Measurements from ENCODE around the gene TLR4.

Gene TLR4

DNA sequence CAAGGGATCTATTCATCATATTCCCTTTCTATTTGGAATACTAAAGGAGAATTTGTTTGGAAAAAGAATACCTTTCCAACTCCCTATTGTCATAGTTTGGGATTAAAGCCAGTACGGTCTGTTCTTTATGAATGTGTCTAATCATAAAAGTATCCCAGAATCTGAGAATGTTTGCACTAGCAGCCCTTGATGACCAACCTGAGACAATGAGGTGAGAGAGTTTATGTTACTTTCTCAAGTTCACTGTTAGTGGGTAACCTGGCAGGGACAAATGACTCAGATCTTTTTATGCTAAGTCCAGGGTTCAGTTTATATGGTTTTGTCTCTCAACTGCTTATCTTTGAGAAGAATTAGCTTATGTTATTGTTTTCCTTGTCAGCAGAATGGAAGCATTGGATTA is 25.3 kb upstream of the TLR4 start:
- Histone ChIP-seq H3K18ac (ENCODE audit: low read length) (no peak overlapping the region), H4K91ac (ENCODE audit: low read depth, low read length, poor library complexity) (no peak overlapping the region), H2AK5ac (ENCODE audit: low read depth, low read length) (no peak overlapping the region), H3K4me1 (ENCODE audit: control insufficient read depth in 2 of 2, insufficient read depth in 1 of 2, low read depth in 1 of 2, low read length in 2 of 2) (no peaks in the 10 kb centered on the region), H3K4me3 (ENCODE audit: low read length in 2 of 2) (no peak overlapping the region), H3K9ac (ENCODE audit: low read depth, low read length, poor library complexity) (no peak overlapping the region), H3K27ac (replicated peaks; ENCODE audit: low read length) (no peak overlapping the region), H3K9me3 (replicated peaks in 1 of 2; ENCODE audit: control insufficient read depth in 2 of 2, insufficient read depth in 1 of 2, low read depth in 1 of 2, low read length in 2 of 2) (no peaks in the 10 kb centered on the region), H2BK5ac (ENCODE audit: low read length) (no peak overlapping the region), H2AFZ (ENCODE audit: low read length) (no peak overlapping the region), H3K36me3 (replicated peaks in 1 of 2; ENCODE audit: control insufficient read depth in 2 of 2, insufficient read depth in 2 of 2, low read length in 2 of 2) (no peaks in the 10 kb centered on the region), H3K27me3 (ENCODE audit: control insufficient read depth in 3 of 3, insufficient read depth in 3 of 3, low read depth in 1 of 3, low read length in 3 of 3) (no peaks in the 10 kb centered on the region), H4K8ac (ENCODE audit: low read depth, low read length) (no peak overlapping the region), H2BK12ac (ENCODE audit: low read length) (no peak overlapping the region), H3K23ac (ENCODE audit: low read depth, low read length, poor library complexity) (no peak overlapping the region), H2BK15ac (ENCODE audit: low read length) (no peak overlapping the region), H3K4me2 (ENCODE audit: insufficient read depth, low read length, poor library complexity, severe bottlenecking) (no peak overlapping the region), H3K4ac (ENCODE audit: low read length) (no peak overlapping the region), H3K79me1 (ENCODE audit: low read depth, low read length) (no peaks in the 10 kb centered on the region), H3K14ac (ENCODE audit: low read length) (no peak overlapping the region), H2BK120ac (ENCODE audit: low read depth, low read length) (no peak overlapping the region)
- no CpG with 5 or more reads among the region's 1 CpG for WGBS, 2 donors (ENCODE audit: extremely low coverage in 2 of 2, insufficient read length in 2 of 2, insufficient replicate concordance in 1 of 2)
- no peak for DNase-seq (ENCODE audit: low spot score)

DNA sequence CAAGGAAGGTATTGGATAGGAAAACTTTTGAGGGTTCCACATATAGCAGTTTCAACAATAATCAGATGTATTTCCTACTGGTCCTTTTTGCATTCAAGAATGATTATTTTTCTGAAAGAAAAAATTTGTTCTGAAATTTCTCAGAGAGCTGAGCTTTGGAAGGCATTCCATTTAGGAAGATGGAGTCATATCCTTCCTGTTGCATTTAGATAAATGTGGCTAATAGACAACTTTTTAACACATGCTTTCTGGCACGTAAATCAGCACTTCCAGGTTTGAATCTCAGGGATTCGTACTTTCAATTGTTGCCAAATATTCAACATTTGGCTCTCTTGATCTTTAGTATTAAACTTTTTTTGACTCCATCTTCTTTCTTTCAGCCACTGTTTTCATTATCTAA is 24.8 kb upstream of the TLR4 start:
- no peaks in the 10 kb centered on the region for H3K9me3 ChIP-seq (replicated peaks in 1 of 2; ENCODE audit: control insufficient read depth in 2 of 2, insufficient read depth in 1 of 2, low read depth in 1 of 2, low read length in 2 of 2)
- no peak overlapping the region for H2AFZ ChIP-seq (ENCODE audit: low read length)
- no peak overlapping the region for H2BK12ac ChIP-seq (ENCODE audit: low read length)
- no peak overlapping the region for H3K9ac ChIP-seq (ENCODE audit: low read depth, low read length, poor library complexity)
- no peak overlapping the region for H2BK120ac ChIP-seq (ENCODE audit: low read depth, low read length)
- H3K36me3 ChIP-seq (replicated peaks in 1 of 2; ENCODE audit: control insufficient read depth in 2 of 2, insufficient read depth in 2 of 2, low read length in 2 of 2) = no peaks in the 10 kb centered on the region
- no peak overlapping the region for H3K4me2 ChIP-seq (ENCODE audit: insufficient read depth, low read length, poor library complexity, severe bottlenecking)
- WGBS, 2 donors (ENCODE audit: extremely low coverage in 2 of 2, insufficient read length in 2 of 2, insufficient replicate concordance in 1 of 2) = no CpG with 5 or more reads among the region's 2 CpGs
- H3K27ac ChIP-seq (replicated peaks; ENCODE audit: low read length) = no peak overlapping the region
- H3K27me3 ChIP-seq (ENCODE audit: control insufficient read depth in 3 of 3, insufficient read depth in 3 of 3, low read depth in 1 of 3, low read length in 3 of 3) = no peaks in the 10 kb centered on the region
- no peak for DNase-seq (ENCODE audit: low spot score)
- no peak overlapping the region for H2BK5ac ChIP-seq (ENCODE audit: low read length)
- H4K91ac ChIP-seq (ENCODE audit: low read depth, low read length, poor library complexity) = no peak overlapping the region
- H2BK15ac ChIP-seq (ENCODE audit: low read length) = no peak overlapping the region
- H3K4ac ChIP-seq (ENCODE audit: low read length) = no peak overlapping the region
- H2AK5ac ChIP-seq (ENCODE audit: low read depth, low read length) = no peak overlapping the region
- H3K4me3 ChIP-seq (ENCODE audit: low read length in 2 of 2) = no peak overlapping the region
- H3K79me1 ChIP-seq (ENCODE audit: low read depth, low read length) = no peaks in the 10 kb centered on the region
- no peak overlapping the region for H4K8ac ChIP-seq (ENCODE audit: low read depth, low read length)
- H3K4me1 ChIP-seq (ENCODE audit: control insufficient read depth in 2 of 2, insufficient read depth in 1 of 2, low read depth in 1 of 2, low read length in 2 of 2) = no peaks in the 10 kb centered on the region
- no peak overlapping the region for H3K14ac ChIP-seq (ENCODE audit: low read length)
- H3K23ac ChIP-seq (ENCODE audit: low read depth, low read length, poor library complexity) = no peak overlapping the region
- no peak overlapping the region for H3K18ac ChIP-seq (ENCODE audit: low read length)

GRCh38 chr9:117681888-117682287 is 22.3 kb upstream of the TLR4 start:
- Histone ChIP-seq H2BK120ac (ENCODE audit: low read depth, low read length) (no peak overlapping the region), H3K9ac (ENCODE audit: low read depth, low read length, poor library complexity) (no peak overlapping the region), H3K4me1 (ENCODE audit: control insufficient read depth in 2 of 2, insufficient read depth in 1 of 2, low read depth in 1 of 2, low read length in 2 of 2) (no peaks in the 10 kb centered on the region), H3K27me3 (ENCODE audit: control insufficient read depth in 3 of 3, insufficient read depth in 3 of 3, low read depth in 1 of 3, low read length in 3 of 3) (no peaks in the 10 kb centered on the region), H3K18ac (ENCODE audit: low read length) (no peak overlapping the region), H3K4ac (ENCODE audit: low read length) (no peak overlapping the region), H3K4me2 (ENCODE audit: insufficient read depth, low read length, poor library complexity, severe bottlenecking) (no peak overlapping the region), H3K4me3 (ENCODE audit: low read length in 2 of 2) (no peak overlapping the region), H2AK5ac (ENCODE audit: low read depth, low read length) (no peak overlapping the region), H4K91ac (ENCODE audit: low read depth, low read length, poor library complexity) (no peak overlapping the region), H3K9me3 (replicated peaks in 1 of 2; ENCODE audit: control insufficient read depth in 2 of 2, insufficient read depth in 1 of 2, low read depth in 1 of 2, low read length in 2 of 2) (no peaks in the 10 kb centered on the region), H2AFZ (ENCODE audit: low read length) (no peak overlapping the region), H2BK5ac (ENCODE audit: low read length) (no peak overlapping the region), H3K23ac (ENCODE audit: low read depth, low read length, poor library complexity) (no peak overlapping the region), H3K79me1 (ENCODE audit: low read depth, low read length) (no peaks in the 10 kb centered on the region), H3K14ac (ENCODE audit: low read length) (no peak overlapping the region), H3K36me3 (replicated peaks in 1 of 2; ENCODE audit: control insufficient read depth in 2 of 2, insufficient read depth in 2 of 2, low read length in 2 of 2) (no peaks in the 10 kb centered on the region), H4K8ac (ENCODE audit: low read depth, low read length) (no peak overlapping the region), H3K27ac (replicated peaks; ENCODE audit: low read length) (no peak overlapping the region), H2BK12ac (ENCODE audit: low read length) (no peak overlapping the region), H2BK15ac (ENCODE audit: low read length) (no peak overlapping the region)
- DNase-seq (ENCODE audit: low spot score) = no peak
- WGBS, 2 donors (ENCODE audit: extremely low coverage in 2 of 2, insufficient read length in 2 of 2, insufficient replicate concordance in 1 of 2) = no CpG with 5 or more reads among the region's 2 CpGs

DNA sequence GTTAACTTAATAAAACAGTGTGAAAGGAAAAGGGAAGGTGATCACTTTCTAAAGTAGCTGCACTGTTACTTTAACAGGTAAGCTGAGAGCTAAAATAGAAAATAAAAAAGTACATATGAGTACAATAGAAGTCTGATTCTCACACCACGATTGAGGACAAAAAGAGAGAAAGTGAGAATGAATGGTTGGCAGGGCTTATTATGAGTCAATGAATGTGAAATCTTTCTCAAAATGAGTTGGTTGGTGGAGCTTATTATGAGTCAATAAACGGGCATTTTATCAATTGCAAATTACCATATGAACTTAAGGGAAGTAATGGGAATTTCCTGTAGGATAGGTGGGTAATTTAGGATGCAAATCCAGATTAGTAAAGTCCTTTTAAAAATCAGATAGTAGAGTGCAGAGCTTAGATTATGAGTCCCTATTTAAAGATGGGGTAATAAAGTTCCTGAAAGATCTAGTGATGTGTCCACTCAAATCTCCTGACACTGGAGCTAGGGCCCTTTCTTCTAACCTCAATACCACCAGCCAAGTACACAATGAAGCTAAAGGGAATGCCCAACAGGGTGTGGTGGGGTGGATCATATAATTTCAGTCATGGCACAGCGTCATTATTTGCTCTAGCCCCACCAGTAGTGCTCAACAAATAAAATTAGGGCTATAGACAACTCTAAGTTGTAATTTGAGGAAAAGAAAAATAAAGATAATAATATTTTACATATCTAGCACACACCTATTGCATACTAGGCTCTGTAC is 21.1 kb upstream of the TLR4 start:
- no peak overlapping the region for H4K8ac ChIP-seq (ENCODE audit: low read depth, low read length)
- no peaks in the 10 kb centered on the region for H3K4me1 ChIP-seq (ENCODE audit: control insufficient read depth in 2 of 2, insufficient read depth in 1 of 2, low read depth in 1 of 2, low read length in 2 of 2)
- no peaks in the 10 kb centered on the region for H3K79me1 ChIP-seq (ENCODE audit: low read depth, low read length)
- no peak overlapping the region for H2AK5ac ChIP-seq (ENCODE audit: low read depth, low read length)
- no peaks in the 10 kb centered on the region for H3K9me3 ChIP-seq (replicated peaks in 1 of 2; ENCODE audit: control insufficient read depth in 2 of 2, insufficient read depth in 1 of 2, low read depth in 1 of 2, low read length in 2 of 2)
- no peak overlapping the region for H2BK5ac ChIP-seq (ENCODE audit: low read length)
- H2BK120ac ChIP-seq (ENCODE audit: low read depth, low read length) = no peak overlapping the region
- H4K91ac ChIP-seq (ENCODE audit: low read depth, low read length, poor library complexity) = no peak overlapping the region
- H3K14ac ChIP-seq (ENCODE audit: low read length) = no peak overlapping the region
- no peak overlapping the region for H3K27ac ChIP-seq (replicated peaks; ENCODE audit: low read length)
- no peak overlapping the region for H2BK12ac ChIP-seq (ENCODE audit: low read length)
- no peaks in the 10 kb centered on the region for H3K36me3 ChIP-seq (replicated peaks in 1 of 2; ENCODE audit: control insufficient read depth in 2 of 2, insufficient read depth in 2 of 2, low read length in 2 of 2)
- no peak overlapping the region for H3K18ac ChIP-seq (ENCODE audit: low read length)
- H3K4ac ChIP-seq (ENCODE audit: low read length) = no peak overlapping the region
- DNase-seq (ENCODE audit: low spot score) = no peak
- H2AFZ ChIP-seq (ENCODE audit: low read length) = no peak overlapping the region
- no peaks in the 10 kb centered on the region for H3K27me3 ChIP-seq (ENCODE audit: control insufficient read depth in 3 of 3, insufficient read depth in 3 of 3, low read depth in 1 of 3, low read length in 3 of 3)
- no peak overlapping the region for H3K4me3 ChIP-seq (ENCODE audit: low read length in 2 of 2)
- no peak overlapping the region for H3K9ac ChIP-seq (ENCODE audit: low read depth, low read length, poor library complexity)
- no peak overlapping the region for H3K4me2 ChIP-seq (ENCODE audit: insufficient read depth, low read length, poor library complexity, severe bottlenecking)
- no CpG with 5 or more reads among the region's 3 CpGs for WGBS, 2 donors (ENCODE audit: extremely low coverage in 2 of 2, insufficient read length in 2 of 2, insufficient replicate concordance in 1 of 2)
- H3K23ac ChIP-seq (ENCODE audit: low read depth, low read length, poor library complexity) = no peak overlapping the region
- H2BK15ac ChIP-seq (ENCODE audit: low read length) = no peak overlapping the region

All from neuronal stem cell (in vitro differentiated cells).